LHCN-M2 (cell line): Measurements from ENCODE around the gene IPCEF1. TPM values are rescaled to one million over a fixed set of nuclear protein-coding genes. Genes with fewer than 3 reads are reported as not detected.

Source experiments
- DNase-seq: peaks from one replicate; pipeline ENCODE4 v3.0.0-alpha.2; 2012; ENCODE audit warnings: low read depth
- total RNA-seq: library from RNA; depleted of rRNA; stranded (reverse); fragments of >200 nt; gene quantifications from 2 replicates; pipeline ENCODE4 v1.2.3, GENCODE V29; 2014

Gene IPCEF1
- total RNA-seq, 1 experiment from 2014 or later = not detected

DNA sequence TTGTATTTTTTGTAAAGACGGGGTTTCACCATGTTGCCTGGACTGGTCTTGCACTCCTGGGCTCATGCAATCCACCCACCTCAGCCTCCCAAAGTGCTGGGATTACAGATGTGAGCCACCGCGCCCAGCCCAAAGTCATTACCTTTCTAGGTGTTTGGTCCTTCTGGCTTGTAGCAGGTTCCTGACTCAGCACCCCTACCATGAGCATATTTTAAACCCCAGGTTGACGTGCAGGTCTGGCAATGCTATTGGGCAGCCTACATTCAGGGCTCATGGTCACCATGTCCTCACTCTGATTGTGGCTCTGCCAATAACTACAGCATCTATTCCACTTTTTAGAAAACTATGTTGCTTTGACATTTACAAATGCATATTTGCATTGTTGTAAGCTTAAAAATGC lies 59.4 kb downstream of the IPCEF1 start:
- DNase-seq = no peak

DNA sequence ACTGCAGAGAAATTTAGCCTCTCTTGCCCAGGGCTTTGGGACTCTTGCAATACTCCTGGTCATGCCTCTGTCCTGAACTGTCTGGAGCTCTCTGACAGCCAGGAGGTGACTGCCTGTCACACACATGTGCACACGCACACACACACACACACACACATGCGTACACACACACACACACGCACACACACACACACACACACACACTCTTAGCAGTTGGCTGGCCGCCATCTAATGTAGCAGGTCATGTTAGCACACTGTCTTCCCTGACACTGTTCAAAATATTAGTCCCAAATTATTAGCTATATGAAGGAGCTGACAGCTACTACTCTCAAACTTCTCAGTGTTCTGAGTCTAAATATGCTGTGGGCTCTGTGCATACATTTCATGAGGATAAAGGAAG lies 60.9 kb downstream of the IPCEF1 start:
- DNase-seq = no peak

DNA sequence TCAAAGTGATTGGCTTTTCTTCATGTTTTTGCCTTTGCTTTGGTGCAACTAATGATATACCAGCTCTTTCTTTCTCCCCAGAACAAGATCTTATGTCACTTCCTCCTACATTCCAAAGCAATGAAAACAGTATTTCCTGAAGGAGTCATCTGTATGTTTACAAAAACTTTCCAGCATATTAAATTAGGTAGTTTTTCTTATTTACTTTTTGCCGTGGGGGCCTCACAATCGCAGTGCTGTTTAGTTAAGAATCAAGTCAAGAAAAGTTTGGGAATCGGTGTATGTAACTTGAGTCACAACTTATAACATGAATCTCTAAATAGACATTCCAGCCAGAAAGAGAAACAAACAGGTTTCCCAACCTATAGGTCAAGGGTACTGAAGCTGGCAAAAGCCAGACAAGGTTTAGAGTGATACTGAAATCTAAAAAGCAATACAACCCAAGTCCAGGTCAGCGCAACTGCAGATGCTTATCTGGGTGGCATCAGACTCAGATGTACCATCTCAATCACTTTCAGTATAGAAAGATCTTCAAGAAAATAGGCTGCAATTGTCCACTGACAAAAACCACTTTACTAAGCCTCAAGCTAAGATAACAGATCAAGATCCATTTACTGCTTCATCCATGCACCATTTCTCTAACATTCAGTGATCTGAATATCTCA lies 63.6 kb downstream of the IPCEF1 start:
- DNase-seq = peak; percentile 44

GRCh38 chr6:154292066-154292465 lies 64.5 kb downstream of the IPCEF1 start:
- DNase-seq = no peak

DNA sequence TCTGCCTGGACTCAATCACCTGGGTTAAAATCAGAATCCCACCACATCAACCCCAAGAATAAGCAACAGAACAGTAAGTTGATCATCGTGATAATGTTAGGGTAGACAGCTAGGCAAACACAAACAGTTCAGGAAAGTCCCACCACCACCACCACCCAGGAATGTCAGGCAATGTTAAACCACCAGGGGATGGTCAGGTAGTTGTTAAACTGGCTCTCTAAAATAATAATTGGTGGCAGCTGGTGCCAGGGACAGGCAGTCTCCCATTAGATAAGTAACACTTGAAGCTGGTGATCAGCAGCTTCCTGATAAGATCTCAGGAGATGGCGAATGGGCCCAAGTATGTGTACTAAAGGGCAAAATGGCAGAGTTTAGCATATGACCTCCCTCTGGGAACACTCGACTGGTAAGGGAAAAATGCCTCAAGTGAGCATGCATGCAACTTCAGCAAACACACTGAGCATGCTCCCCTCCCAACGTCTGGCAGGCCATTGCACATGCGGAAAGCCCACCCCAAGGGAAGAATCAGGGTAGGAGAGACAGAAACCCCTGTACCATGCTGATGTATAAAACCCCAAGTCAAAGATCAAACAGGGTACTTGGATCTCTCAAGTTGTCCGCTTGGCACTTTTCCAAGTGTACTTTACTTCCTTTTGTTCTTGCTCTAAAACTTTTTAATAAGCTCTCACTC lies 66.6 kb downstream of the IPCEF1 start:
- no peak for DNase-seq

- DNase-seq = no peak
Observed at GRCh38 chr6:154285826-154286225, 70.8 kb downstream of the IPCEF1 start.

GRCh38 chr6:154284313-154284853 lies 72.2 kb downstream of the IPCEF1 start:
- DNase-seq = no peak

GRCh38 chr6:154280521-154280920 lies 76.1 kb downstream of the IPCEF1 start:
- DNase-seq = no peak

- DNase-seq = no peak
Observed at GRCh38 chr6:154277629-154278017, 79.0 kb downstream of the IPCEF1 start.

DNA sequence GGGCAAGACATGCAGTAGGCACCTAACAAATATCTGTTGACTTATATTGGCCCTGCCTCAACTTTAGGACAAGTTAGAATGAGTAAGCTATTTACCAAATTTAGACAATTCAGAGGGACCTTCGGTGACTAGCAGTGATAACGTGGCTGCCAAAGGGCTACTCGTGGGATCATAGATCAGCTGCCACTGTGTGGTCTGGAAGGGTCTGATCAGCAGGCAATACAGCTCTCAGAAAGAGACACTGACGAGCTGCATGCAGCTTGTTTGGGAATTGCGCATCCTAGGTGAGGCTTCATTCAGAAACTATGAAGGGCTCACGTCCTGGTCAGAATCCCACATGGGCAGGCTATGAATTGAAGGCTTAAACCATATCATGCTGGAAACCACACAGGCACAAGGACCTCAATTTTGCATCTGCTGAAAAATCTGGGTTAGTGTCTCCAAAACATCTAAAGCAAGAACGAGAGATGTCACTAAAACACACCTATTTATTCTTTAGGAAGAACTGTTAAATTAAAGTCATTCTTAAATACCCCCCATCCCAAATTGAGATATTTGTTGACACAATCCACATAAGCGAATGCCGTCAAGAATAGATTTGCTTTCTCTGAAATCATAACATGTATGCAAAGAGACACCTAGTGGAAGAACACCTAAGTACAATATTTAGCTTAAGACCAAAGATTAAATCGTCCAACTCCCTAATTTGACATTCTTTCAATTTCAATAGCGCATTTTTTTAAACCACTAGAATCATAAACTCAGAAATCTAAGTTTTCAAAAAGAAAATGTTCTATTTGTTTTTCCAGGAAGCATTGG lies 79.6 kb downstream of the IPCEF1 start:
- peak; percentile 23 for DNase-seq

DNA sequence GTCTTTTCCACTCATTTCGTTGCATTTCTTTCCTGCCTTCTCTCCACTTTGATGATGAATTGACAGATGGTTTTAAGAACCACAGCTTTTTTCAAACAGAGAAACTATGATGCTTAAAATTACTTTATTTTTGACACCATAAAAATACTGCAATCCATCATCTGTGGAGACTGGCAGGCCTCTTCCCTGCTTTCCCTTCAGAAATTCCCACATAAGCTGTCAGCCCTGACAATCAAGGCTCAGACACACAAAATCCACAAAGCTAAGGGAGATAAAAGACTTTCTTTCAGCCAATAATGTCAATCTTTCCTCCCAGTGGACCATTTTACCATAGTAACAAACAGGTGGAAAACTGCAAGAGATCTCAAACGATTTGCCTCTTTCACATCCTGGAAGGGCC lies 82.4 kb downstream of the IPCEF1 start:
- DNase-seq = no peak

DNA sequence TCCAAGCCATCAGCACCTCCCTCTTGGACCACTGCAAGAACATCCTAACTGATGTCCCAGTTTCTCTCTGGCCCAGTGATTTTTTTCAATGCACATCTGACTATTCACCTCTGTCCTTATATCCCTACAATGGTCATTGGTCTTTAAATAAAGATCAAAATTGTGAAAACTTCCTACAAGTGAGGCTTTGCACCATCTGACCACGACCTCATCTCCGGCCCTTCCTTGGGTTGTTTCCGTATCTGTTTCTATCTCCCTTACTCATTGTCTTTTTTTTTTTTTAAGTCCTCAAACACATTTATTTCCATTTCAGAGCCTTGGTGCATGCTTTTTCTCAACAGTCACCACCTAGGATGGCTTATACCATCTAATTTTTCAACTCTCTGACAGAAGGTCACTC lies 88.1 kb downstream of the IPCEF1 start:
- no peak for DNase-seq

- DNase-seq = no peak
Observed at GRCh38 chr6:154267508-154268106, 89.0 kb downstream of the IPCEF1 start.

DNA sequence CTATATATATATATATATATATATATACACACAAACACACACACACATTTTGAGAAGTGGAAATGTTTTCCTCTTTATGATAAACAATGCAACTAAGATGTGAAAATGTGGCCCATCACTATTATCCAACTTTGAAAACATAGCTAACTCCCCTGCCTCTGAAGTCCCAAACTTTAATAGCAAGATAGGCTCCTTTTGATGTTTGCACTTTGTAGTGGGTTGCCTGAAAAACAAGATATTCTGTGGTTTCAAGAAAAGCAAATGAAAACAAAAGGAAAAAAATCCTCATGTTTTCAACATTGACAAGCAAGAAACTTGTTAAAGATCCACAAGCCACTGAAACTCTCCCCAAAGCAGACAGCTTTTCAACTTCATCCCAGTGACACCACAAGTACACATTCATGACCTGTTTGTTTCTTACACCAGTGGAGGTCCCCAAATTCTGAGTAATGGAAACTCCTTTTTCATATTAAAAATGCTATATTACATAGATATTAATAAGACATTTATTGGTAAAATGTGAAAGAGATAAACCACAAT lies 90.0 kb downstream of the IPCEF1 start:
- DNase-seq = no peak

DNA sequence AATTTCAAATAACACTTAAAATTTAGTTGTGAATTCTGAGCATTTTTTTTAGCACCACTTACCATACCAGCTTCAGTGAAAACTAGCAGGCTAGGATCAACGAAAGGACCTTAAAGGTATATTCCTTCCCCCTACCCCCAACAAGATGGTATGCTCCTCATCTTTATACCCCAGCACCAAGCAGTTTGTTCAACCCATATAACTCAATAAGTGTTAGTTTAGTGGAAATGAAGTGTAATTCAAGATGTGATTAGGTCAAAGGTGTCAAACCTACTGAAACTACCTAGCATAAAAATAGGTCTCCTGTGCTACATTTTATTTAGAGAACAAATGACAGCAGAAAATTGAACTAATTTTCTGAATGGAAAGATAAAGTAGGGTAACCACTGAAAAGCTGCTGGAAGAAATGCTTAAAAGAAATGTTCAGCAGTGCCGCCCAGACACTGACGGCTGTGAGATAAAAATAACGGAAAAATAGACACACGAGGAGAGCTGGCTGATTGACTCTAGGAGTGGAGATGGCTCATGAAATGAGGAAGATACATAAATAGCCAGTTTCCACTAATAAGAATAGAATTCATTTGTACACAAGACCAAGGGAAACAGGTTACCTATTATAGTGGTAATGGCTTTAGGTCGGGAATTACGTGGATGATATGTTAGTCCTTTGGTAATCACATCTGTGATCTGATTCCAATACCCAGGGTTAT lies 94.8 kb downstream of the IPCEF1 start:
- no peak for DNase-seq

DNA sequence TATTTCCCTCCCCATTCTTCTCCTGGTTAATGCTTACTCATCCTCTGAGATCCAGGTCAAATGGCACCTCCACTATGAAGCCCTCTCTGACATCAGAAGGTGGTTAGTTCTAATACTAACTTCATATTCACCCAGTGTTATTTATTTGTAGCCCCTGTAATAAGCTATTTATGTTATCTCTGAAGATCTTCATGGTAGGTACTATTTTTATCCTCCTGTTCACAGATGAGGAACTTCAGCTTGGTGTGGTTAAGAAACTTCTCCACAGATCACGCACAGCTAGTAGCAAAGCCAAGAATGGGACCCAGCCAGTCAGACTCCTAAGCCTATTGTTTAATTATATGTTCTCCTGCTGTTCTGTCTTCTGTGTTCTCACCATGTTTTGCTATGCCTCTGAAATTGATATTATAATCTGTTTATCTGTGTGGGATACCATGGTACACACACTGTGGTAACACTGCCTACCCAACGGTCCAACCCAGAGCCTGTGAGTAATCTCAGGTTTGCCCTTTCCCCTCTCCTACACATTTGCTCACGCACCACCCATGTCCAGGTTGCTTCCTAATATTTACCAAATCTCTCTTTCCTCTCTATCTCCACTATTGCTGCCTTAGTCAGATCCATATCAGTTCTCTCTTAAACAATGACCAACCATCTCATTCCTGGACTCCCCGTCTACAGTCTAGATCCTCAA lies 98.4 kb downstream of the IPCEF1 start:
- no peak for DNase-seq

GRCh38 chr6:154257067-154257466 lies 99.5 kb downstream of the IPCEF1 start:
- no peak for DNase-seq

DNA sequence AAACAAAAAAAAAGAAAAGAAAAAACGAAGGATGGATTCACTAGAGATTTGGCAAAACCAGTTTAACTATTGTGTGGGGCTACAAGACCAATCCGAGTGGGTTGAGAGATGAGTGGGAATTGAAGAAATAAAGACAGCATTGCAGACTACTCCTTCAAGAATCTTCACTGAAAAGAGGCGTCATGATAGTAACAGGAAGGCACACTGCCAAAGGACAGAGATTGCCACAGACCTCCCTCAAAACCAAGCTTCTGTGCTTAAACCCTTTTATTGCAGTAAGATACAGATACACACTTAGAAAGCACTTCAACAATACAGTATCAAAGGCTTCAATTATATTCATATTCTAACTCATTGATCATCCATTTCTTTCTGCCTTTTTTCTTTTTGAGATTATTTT lies 103.9 kb downstream of the IPCEF1 start:
- no peak for DNase-seq

DNA sequence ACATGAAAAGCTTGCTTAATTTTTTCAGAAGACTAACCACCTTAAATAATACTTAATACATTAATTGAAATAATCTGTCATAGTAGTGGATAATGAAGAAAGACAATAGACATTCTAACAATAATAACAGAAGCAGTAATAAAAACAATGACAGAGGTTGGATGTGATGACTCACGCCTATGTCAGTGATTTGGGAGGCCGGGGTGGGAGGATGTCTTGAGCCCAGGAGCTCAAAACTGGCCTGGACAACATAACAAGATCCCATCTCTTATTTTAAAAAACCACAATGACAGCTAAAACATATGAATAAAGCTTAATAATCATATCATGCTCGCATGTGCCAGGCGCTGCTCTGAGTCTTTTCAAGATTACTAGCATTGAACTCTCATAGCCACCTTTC lies 105.5 kb downstream of the IPCEF1 start:
- no peak for DNase-seq
